Esophagus squamous epithelium (tissue), 4 donors: ENCODE results near the gene DNAH10.

Source experiments
- POLR2A ChIP-seq, 4 donors: fragments of 450-650 bp; IDR thresholded peaks; one replicate each; pipeline ENCODE4 v1.6.1; 2017; ENCODE audit warnings: antibody characterized with exemption in 4 of 4, mild to moderate bottlenecking in 4 of 4, moderate library complexity in 3 of 4
- TF ChIP-seq, protein P1 (sequence below), 6 experiments: fragments of 450-650 bp in 4 of 6; fragments of 200-600 bp in 2 of 6; sonication (generic) in 2 of 6; IDR thresholded peaks; one replicate each; pipeline ENCODE4 v1.5.1; 2016 to 2019; ENCODE audit warnings: antibody characterized with exemption in 6 of 6, mild to moderate bottlenecking in 4 of 6, moderate library complexity in 4 of 6

DNA sequence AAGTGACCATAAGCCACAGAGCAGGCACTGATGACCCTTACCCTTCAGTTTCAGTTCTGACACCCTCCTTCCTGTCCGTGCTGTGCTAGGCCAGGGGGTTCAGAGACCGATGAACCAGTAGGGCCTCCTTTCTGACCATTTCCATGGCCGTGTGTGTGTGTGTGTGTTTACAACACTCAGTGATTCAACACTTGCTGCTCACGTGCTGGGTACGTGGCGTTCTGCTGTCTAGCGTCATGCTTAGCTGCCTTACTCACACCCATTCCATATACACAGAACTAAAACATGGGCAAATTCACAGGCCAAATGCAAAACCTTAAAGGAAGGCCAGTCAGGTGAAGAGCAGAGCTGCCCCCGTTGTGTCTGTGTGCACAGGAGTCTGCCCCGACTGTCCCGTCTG, 67.5 kb downstream of the DNAH10 start:
- no peak for TF ChIP-seq POLR2A (IDR thresholded peaks at IDR 0.05)
- TF ChIP-seq, protein P1, sequence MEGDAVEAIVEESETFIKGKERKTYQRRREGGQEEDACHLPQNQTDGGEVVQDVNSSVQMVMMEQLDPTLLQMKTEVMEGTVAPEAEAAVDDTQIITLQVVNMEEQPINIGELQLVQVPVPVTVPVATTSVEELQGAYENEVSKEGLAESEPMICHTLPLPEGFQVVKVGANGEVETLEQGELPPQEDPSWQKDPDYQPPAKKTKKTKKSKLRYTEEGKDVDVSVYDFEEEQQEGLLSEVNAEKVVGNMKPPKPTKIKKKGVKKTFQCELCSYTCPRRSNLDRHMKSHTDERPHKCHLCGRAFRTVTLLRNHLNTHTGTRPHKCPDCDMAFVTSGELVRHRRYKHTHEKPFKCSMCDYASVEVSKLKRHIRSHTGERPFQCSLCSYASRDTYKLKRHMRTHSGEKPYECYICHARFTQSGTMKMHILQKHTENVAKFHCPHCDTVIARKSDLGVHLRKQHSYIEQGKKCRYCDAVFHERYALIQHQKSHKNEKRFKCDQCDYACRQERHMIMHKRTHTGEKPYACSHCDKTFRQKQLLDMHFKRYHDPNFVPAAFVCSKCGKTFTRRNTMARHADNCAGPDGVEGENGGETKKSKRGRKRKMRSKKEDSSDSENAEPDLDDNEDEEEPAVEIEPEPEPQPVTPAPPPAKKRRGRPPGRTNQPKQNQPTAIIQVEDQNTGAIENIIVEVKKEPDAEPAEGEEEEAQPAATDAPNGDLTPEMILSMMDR (IDR thresholded peaks at IDR 0.05): no peak
